Upper lobe of left lung (tissue), 6 donors: ENCODE results near the gene C6orf136. TPM values are rescaled to one million over a fixed set of nuclear protein-coding genes. Genes with fewer than 3 reads are reported as not detected.

ENCODE experiments used
- ATAC-seq, 2 donors: fragments of 200-7000 bp; cut with Tn5 transposase; one replicate each; pipeline ENCODE4 v1.9.1; 2022; ENCODE audit warnings: mild to moderate bottlenecking in 2 of 2, moderate library complexity in 2 of 2; ENCODE audit not compliant: low FRiP score in 2 of 2
- DNase-seq, 2 donors: peaks; one replicate each; pipeline ENCODE4 v3.0.0-alpha.2; 2019 to 2020
- H3K27ac ChIP-seq, 4 donors: fragments of 200-600 bp; sonication (generic); one replicate each; pipeline ENCODE4 v1.5.1; 2016 to 2019
- H3K27me3 ChIP-seq, 4 donors: fragments of 200-600 bp; sonication (generic); one replicate each; pipeline ENCODE4 v1.5.1; 2017 to 2019
- H3K36me3 ChIP-seq, 4 donors: fragments of 200-600 bp; sonication (generic); one replicate each; pipeline ENCODE4 v1.5.1; 2016 to 2019
- H3K4me1 ChIP-seq, 4 donors: fragments of 200-600 bp; sonication (generic); one replicate each; pipeline ENCODE4 v1.5.1; 2018 to 2019
- H3K4me3 ChIP-seq, 4 donors: fragments of 200-600 bp; sonication (generic); one replicate each; pipeline ENCODE4 v1.5.1; 2017 to 2019; ENCODE audit warnings: mild to moderate bottlenecking in 2 of 4, moderate library complexity in 1 of 4
- H3K9me3 ChIP-seq, 4 donors: fragments of 200-600 bp; sonication (generic); one replicate each; pipeline ENCODE4 v1.5.1; 2018 to 2019
- CTCF ChIP-seq, 6 experiments: fragments of 450-650 bp in 4 of 6; fragments of 200-600 bp in 2 of 6; sonication (generic) in 2 of 6; IDR thresholded peaks; one replicate each; pipeline ENCODE4 v1.5.1; 2016 to 2019; ENCODE audit warnings: antibody characterized with exemption in 6 of 6
- EP300 ChIP-seq, 4 donors: sonication (generic); formaldehyde crosslinking; IDR thresholded peaks; one replicate each; pipeline ENCODE4 v1.5.1; 2017; ENCODE audit warnings: antibody characterized with exemption in 4 of 4, control low read depth in 2 of 4
- POLR2A ChIP-seq, 4 donors: fragments of 450-650 bp; IDR thresholded peaks; one replicate each; pipeline ENCODE4 v1.5.1; 2016 to 2017; ENCODE audit warnings: antibody characterized with exemption in 4 of 4, mild to moderate bottlenecking in 2 of 4
- POLR2AphosphoS5 ChIP-seq, 2 donors: sonication (generic); formaldehyde crosslinking; IDR thresholded peaks; one replicate each; pipeline ENCODE4 v1.5.1; 2017; ENCODE audit warnings: antibody characterized with exemption in 2 of 2
- WGBS, 2 donors: methylation state at CpG; one replicate each; pipeline ENCODE4 v1.1.5; 2017 to 2018; 5-methylcytosine and 5-hydroxymethylcytosine counted together
- total RNA-seq, 6 donors: library from RNA; depleted of rRNA in 4 of 6; stranded (reverse); fragments of >200 nt in 4 of 6; gene quantifications; one replicate each; pipeline versions ENCODE4 v1.1.0 to v1.2.1, GENCODE V29; 2016 to 2021
- donor health status: DM: no; HTN: no; CAD: no; lungs with moderate emphysema.
- donor health status: DM: no; HTN: yes; CAD: no; lungs with severe emphysema.

The C6orf136 gene
- total RNA-seq, 6 donors from 2014 or later = 8.8 to 57.6 (median 15.2) TPM

- H3K4me1 ChIP-seq = peaks cover 32 to 50% (median 37%) of the 10 kb centered on the region in 4 donors
- H3K9me3 ChIP-seq = no peaks in the 10 kb centered on the region
- no peaks in the 10 kb centered on the region for H3K27me3 ChIP-seq
- peaks cover 34 to 58% (median 43%) of the 10 kb centered on the region in 4 donors for H3K36me3 ChIP-seq
- peak overlapping the region in 1 of 4 donors; percentile 39 for H3K27ac ChIP-seq
- TF ChIP-seq CTCF (IDR thresholded peaks at IDR 0.05) (no peak), EP300 (IDR thresholded peaks at IDR 0.05) (no peak)
- 84 to 89% methylated on average over 4 of the region's 4 CpGs for WGBS, 2 donors
- DNase-seq (no peak), ATAC-seq (no peak)
- no peak overlapping the region for H3K4me3 ChIP-seq
These were observed 36.9 kb upstream of the C6orf136 start for GRCh38 chr6:30610065-30610464.

GRCh38 chr6:30611150-30611855, 35.6 kb upstream of the C6orf136 start:
- H3K27me3 ChIP-seq = no peaks in the 10 kb centered on the region
- 77% methylated on average over 9 of the region's 9 CpGs for WGBS, 2 donors
- H3K4me3 ChIP-seq = no peak overlapping the region
- H3K27ac ChIP-seq = peak overlapping the region in 2 of 4 donors; percentile 16 to 74
- no peak for DNase-seq
- ATAC-seq = no peak
- H3K9me3 ChIP-seq = no peaks in the 10 kb centered on the region
- no peak for TF ChIP-seq POLR2AphosphoS5 (IDR thresholded peaks at IDR 0.05)
- peaks cover 26 to 53% (median 33%) of the 10 kb centered on the region in 4 donors for H3K36me3 ChIP-seq
- H3K4me1 ChIP-seq = peaks cover 32 to 50% (median 37%) of the 10 kb centered on the region in 4 donors

- TF ChIP-seq POLR2A (IDR thresholded peaks at IDR 0.05) = no peak
- no peak for TF ChIP-seq POLR2AphosphoS5 (IDR thresholded peaks at IDR 0.05)
- TF ChIP-seq CTCF (IDR thresholded peaks at IDR 0.05) = no peak
- no peak for TF ChIP-seq EP300 (IDR thresholded peaks at IDR 0.05)
- Histone ChIP-seq H3K27ac (peak overlapping the region in 2 of 4 donors; percentile 16 to 74), H3K9me3 (no peaks in the 10 kb centered on the region), H3K4me3 (no peak overlapping the region), H3K4me1 (peaks cover 32 to 50% (median 37%) of the 10 kb centered on the region in 4 donors), H3K36me3 (peaks cover 25 to 53% (median 30%) of the 10 kb centered on the region in 4 donors), H3K27me3 (no peaks in the 10 kb centered on the region)
- no peak for DNase-seq
- WGBS, 2 donors = 72 to 78% methylated on average over 2 of the region's 2 CpGs
- no peak for ATAC-seq
These were observed 35.1 kb upstream of the C6orf136 start for GRCh38 chr6:30611856-30612194.

GRCh38 chr6:30612213-30612612, 34.7 kb upstream of the C6orf136 start:
- peaks cover 32 to 50% (median 37%) of the 10 kb centered on the region in 4 donors for H3K4me1 ChIP-seq
- no peak overlapping the region for H3K4me3 ChIP-seq
- no peaks in the 10 kb centered on the region for H3K9me3 ChIP-seq
- DNase-seq (no peak), ATAC-seq (no peak)
- 37 to 51% methylated on average over 1 of the region's 1 CpG for WGBS, 2 donors
- peaks cover 22 to 50% (median 28%) of the 10 kb centered on the region in 4 donors for H3K36me3 ChIP-seq
- TF ChIP-seq CTCF (IDR thresholded peaks at IDR 0.05) = peak in 1 of 6 experiments; percentile 8
- no peak for TF ChIP-seq POLR2A (IDR thresholded peaks at IDR 0.05)
- peak overlapping the region in 3 of 4 donors; percentile 31 to 74 (median 59) for H3K27ac ChIP-seq
- no peaks in the 10 kb centered on the region for H3K27me3 ChIP-seq

GRCh38 chr6:30612687-30613248, 34.2 kb upstream of the C6orf136 start:
- Histone ChIP-seq H3K4me3 (no peak overlapping the region), H3K27ac (peak overlapping the region; percentile 24 to 74 (median 45)), H3K9me3 (no peaks in the 10 kb centered on the region), H3K36me3 (peaks cover 16 to 44% (median 22%) of the 10 kb centered on the region in 4 donors), H3K4me1 (peaks cover 32 to 46% (median 37%) of the 10 kb centered on the region in 4 donors), H3K27me3 (no peaks in the 10 kb centered on the region)
- TF ChIP-seq CTCF (IDR thresholded peaks at IDR 0.05) (no peak), POLR2A (IDR thresholded peaks at IDR 0.05) (no peak), EP300 (IDR thresholded peaks at IDR 0.05) (no peak), POLR2AphosphoS5 (IDR thresholded peaks at IDR 0.05) (no peak)
- DNase-seq = peak in 1 of 2 donors; percentile 46
- 37 to 45% methylated on average over 6 of the region's 6 CpGs for WGBS, 2 donors
- no peak for ATAC-seq
